NCI-H2081 (cell line): ENCODE results near the gene CXXC4.

Source experiments
- DNase-seq, 2 experiments: peaks; one replicate each; lab custom pipeline; 2025; lab: John Stamatoyannopoulos, UW

Gene CXXC4

DNA sequence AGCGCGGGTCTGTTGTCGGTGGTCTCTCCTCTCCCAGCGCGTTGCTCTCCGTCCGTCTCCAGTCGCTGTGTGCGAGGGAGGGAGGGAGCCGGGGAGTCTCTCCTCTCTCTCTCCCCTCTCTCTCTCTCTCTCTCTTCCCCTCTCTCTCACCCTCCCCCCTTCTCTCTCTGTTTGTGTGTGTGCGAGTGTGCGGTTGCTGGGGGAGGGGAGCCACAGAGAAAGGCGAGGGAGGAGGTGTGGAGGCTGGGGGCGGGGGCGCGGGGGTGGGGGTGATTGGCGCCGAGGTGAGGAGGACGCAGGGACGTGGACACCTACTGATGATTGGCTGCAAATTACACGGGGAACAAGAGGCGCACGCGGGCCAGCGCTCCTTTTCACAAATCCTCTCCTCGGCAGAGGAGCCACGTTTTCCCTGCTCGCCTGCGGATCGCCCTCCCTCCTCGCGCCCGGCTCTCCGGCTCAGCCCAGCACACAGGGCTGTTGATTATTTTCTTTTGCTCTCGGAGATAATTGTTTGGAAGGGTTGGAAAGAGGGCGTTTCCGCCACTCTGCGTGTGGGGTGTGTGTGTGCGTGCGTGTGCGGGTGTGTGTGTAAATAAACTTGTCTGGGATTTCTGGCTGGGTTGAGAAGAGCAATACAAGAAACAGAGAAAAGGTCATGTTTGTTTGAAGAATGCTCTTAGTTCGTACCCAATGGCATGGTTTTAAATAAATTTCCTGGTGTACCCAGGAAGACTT, at the start of gene CXXC4:
Gene CXXC4 (minus strand): TSS at position 73 of the 738 bp plus-strand sequence. CDS start 3,092 bp downstream, outside the sequence.
- peak; percentile 82 to 85 for DNase-seq

DNA sequence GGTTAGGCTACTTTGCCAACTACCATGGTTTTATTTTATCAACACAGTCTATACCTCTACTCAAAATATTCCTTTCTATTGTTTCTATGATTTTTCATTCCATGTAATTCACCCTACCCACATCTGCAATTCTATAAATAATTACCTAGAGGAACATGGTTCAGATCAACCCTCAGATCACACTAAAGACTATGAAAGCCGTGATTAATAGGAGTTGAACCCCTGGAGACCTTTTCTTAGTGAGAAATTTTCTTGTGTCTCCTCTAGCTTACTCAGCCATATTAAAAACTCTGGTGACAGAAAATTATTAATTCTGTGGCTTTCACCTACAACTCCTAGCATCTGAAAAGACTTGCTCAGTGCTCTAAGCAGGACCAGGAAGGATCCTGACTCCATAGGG, 38.5 kb upstream of the CXXC4 start:
- no peak for DNase-seq

DNA sequence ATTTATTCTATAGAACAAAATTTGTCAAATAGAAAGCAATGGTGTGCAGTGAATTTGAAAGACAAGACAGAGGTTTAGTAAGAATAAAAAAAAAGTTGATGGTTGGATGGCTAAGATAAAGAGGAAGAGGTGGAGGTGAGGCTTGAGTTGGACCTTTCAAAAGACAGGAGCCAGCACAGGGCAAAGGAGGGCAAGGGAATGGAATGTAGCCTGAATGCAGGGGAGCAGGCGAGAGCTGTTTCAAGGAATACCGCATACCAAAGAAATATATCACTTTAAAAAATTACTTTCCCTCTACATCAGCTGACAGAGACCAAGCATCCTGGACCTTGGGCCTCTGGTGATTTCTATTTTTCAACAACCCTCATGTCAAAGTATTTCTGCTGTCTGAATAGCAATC, 38.0 kb upstream of the CXXC4 start:
- DNase-seq, result no peak

DNA sequence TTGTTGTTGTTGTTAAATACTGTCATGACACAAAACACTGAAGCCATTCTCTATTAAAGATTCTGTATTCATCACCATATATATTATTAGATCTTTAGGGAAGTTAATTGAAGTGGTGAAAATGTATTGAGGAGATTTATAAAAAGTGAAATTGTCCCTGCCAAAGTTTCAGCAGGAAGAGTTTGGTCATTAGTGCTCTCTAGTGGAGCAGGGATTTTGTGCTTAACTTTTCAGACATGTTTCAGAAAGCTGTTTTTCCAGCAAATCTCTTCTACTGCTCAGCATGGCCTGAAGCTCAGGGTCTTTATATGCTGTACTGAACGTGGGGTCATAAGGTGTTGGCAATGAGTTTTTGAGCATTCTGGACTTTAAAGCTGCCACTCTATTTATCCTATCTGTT, 36.7 kb upstream of the CXXC4 start:
- no peak for DNase-seq

DNA sequence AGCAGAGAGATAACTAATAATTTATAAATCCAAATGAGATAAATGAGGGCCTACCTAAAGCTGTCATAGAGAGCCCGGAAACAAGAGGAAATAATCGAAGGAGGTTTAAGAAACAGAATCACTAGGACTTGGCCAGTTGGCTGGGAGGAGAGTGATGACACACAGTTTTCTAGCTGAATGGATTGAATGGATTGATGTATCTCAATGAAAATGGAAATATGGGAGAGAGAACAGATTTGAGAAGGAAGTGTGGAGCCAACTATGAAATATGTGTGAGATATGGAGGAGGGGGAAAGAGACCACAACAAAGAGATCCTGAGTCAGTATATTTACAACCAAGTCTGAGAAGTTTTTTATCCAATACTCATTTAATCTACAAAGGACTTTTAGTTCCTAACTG, 35.7 kb upstream of the CXXC4 start:
- no peak for DNase-seq

DNA sequence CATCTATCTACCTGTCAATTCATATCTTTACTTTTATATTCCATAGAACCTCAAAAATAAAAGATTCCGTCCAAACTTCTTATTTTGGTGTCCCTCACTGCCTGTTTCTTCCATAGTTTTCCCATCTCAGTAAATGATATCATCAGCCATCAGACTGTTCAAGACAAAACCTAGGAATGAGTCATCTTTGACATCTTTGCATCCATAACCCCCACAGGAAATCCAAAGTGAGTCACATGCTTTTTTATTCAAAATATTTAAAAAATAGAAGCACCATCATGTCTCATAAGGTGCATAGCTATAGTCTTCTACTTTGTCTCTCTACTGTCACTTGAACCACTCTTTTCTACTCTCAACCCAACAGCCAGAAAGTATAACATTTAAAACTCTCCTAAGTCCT, 29.9 kb upstream of the CXXC4 start:
- DNase-seq, result no peak

DNA sequence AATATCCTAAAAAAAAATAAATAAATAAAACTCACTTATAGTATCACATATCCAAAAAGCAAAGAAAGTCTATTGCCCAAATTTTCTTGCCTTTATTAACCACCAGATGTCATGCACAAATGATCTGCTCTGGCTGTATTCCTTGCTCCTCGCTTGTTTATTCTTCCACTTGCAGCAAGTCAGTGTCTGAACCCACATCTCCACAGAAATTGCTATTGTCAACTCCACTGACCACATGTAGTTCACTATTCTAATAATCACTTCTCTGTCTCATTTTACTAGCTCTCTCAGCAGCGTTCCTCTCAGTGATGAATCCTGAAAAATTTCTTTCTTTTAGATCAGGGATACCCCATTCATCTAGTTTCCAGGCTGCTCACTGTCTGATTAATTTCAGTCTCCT, 29.3 kb upstream of the CXXC4 start:
- no peak for DNase-seq

DNA sequence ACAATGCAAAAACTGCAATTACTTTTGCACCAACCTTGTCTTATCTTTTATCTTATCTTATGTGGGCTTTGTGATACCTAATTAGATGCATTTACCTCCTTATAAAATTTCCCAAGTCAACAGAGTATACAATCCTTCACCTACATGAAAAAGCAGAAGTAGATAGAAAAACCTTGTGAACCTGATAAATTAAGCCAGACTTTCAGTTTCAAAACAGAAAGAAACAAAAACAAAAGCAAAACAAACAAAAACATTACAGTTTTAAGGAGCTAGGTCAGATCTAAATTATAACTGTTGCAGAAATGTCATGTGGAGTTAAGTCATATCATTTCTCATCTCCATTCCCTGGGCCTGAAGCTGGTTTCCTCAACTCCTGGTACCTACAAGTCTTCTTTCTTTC, 24.9 kb upstream of the CXXC4 start:
- no peak for DNase-seq

DNA sequence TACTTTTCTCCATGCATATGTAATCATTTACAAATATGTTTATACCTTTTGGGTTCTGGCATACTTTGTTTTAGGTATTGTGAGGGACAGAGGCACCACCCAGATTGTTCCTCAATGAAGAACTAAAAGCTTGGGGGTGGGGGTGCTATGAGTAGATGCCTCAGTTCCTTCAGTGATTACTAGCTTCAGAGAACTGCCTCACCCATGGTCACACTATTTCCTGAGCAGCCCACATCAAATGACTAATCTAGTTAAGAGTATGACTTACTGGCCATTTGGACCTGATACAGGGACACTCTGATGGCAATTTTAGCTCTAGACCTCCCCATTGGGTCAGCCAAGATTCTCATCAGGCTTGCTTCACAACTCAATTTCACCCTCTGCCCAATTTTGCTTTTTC, 22.2 kb upstream of the CXXC4 start:
- no peak for DNase-seq

DNA sequence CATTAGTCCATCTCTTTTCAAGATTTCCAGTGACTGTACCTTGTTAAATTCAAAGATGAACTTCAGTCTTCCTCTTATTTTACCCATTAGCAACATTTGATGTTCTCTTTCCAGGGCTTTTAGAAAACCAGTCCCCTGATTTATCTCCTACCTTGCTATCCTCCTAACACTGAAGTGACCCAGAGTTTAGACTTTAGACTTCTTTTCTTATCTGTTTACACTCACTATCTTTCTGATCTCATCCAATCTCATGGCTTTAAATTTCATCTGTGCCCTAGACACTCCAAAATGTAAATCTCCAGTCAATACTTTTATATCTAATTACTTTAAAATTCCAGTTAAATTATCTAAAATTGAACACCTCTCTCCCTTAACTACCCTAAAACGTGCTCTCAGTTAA, 13.5 kb upstream of the CXXC4 start:
- no peak for DNase-seq

DNA sequence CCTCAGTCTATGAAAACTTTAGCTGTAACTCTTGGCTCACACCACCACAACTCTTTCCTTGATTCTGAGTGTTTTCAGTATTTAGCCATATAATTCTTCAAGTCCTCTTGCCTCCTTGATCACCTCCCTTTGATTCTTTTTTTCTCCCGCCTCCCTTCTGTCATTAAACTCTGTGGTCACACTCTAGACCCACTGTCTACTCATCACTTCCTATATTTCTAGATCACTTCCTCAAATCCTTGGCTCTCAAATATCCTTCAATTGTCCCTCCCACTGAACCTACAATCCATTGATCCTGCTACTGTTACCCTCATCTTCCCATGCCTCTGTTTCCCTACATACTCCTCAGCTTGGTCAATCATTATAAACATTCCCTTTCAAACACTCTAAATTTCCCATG, 12.4 kb upstream of the CXXC4 start:
- no peak for DNase-seq

DNA sequence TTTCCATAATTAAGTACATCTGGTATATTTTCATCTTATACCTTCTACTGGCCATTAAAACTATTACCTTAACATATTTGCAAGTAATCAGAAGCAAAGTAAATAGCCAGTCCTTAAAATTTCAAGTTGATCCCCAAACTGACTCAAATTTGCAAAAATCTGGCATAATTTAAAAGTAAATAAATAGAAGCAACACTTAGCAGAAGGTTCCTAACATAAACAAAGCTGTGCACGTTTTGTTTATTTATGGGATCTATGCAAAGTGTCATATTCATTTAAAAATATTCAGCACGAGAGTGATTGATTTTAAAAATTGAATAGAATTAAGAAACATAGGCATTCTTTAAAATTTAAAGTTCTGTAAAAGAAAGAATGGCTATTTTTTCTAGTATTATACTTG, 9.8 kb upstream of the CXXC4 start:
- DNase-seq, result no peak

DNA sequence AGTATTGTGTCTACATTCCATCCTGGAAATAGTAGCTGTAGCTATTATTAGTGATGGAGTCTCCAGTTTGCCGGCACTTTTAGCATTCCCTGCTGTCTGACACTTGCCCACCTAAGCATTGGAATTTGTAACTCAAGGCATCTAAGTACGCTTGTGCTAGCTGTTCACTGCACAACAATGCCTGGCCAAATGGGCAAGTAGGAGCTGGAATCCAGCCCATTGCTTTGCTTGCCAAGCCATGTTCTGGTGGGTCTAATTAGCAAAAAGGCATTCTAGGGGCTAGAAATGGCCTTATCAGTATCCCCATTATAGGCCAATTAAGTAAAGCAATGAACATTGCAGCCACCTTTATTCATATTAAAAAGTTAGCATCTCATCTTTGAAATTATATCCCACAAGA, 7.8 kb upstream of the CXXC4 start:
- no peak for DNase-seq

DNA sequence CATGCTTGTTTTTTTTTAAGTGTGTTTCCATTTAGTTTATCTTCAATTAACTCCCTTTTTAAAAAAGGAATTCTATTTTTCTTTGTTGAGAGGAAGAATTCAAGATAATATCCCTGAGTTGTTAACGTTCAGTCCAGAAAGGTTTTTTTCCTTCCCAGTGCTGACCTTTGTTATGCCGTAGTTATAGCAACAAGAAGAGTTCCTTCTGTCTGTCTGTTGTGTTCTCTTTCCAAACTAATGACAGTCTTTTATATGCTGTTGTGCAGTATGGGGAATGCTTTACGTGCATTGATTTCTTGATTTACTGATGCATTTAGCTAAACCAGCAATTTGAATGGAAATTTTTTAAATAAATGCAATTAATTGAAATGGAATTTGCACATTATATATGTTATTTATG, 6.6 kb upstream of the CXXC4 start:
- DNase-seq, result peak in 1 of 2 experiments; percentile 40

DNA sequence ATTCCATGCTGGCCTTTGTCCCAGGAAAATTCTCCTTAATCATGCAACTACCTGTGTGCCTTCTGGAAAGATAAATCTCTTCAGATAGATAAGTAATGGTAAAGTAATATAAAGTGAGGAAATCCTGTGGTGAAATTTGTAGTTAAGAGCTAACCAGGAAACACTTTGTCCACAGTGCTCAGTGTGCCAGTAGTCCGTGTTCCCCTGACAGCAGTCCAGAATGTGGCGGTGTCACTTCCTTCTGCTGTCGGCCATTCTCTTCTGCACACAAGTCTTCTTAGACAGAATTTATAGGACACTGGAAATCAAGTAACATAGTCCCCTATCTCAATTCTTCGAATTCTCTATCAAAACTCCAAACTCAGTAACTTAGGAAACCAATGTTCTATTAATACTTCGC, 5.7 kb upstream of the CXXC4 start:
- DNase-seq, result peak in 1 of 2 experiments; percentile 18

DNA sequence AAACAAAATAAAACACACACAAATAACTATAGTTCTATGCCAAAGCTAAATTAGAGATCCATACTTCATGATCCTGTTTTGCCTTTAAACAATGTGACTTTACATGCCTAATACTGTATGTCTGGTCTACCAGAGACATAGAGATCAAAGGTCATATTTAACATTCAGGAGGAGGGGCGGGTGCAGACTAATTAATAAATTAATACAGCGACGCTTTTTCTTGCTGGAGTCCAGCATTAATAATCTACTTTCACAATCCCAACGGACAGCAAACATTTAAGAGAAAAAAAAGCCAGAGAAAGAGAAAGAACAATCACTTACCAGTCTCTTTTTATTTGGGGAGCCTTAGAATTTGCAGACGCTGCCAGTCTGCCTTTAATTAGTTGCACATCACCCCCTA, 509 bp downstream of the CXXC4 start:
- DNase-seq, result no peak

DNA sequence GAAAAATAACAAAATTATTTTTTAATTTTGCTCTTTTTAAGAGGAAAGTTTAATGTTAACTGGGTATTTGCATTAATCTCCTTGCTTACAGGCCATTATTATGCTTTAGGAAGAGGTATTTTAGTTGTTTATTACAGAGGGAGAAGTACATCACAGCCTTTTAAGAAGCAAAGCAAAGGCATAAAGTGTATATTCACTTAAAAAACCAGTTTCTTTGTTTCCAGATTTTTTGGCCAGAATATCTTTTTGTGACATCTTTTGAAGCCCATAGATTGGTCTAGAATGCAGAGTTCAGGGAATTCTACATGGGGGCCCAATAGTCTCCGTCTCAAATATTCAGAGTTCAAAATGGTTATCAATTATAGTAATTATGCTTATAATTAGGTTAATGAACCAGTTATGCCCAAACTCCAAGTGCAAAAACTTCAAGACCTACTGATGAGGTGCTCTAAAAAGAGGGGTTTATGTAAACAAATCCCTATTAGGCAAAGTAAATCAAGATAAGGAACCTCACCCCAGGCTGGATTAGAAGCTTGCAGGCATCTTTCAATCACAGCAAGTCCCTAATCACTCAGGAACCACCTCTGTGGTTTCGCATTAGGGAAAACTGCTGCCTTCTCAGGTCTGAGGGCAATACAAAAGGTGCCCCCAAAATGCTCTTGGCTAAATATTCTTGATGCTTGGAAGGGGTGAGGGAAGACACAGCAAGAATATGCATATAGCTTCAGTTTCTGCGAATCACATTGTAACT, 1.4 kb downstream of the CXXC4 start:
- peak in 1 of 2 experiments; percentile 5 for DNase-seq

DNA sequence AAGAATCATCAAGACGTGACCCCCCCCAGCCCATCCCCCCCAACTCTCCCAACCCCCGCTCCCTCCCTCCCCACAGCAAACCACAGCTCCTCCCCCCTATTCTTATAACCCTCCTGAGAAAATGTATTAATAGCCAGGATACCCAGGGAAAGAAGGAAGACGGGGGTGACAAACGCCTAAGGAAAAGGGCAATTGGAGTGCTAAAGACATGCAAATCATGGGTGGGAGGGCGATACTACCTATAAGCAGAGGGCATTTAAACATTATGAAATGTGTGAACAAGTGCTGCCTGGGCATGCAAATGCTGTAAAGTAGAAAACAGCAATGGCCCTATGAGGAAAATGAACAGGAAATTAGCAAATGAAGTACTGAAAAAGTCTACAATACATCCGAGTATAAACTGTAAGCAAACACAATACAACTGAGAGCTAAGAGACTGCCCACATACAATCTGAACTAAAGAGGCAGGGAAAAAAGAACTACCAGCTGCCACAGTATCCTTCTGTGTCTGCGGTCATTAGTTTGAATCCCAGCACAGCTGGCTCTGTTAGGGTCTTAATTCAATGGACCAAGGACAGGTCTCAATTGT, 2.4 kb downstream of the CXXC4 start:
- peak; percentile 22 to 51 for DNase-seq

DNA sequence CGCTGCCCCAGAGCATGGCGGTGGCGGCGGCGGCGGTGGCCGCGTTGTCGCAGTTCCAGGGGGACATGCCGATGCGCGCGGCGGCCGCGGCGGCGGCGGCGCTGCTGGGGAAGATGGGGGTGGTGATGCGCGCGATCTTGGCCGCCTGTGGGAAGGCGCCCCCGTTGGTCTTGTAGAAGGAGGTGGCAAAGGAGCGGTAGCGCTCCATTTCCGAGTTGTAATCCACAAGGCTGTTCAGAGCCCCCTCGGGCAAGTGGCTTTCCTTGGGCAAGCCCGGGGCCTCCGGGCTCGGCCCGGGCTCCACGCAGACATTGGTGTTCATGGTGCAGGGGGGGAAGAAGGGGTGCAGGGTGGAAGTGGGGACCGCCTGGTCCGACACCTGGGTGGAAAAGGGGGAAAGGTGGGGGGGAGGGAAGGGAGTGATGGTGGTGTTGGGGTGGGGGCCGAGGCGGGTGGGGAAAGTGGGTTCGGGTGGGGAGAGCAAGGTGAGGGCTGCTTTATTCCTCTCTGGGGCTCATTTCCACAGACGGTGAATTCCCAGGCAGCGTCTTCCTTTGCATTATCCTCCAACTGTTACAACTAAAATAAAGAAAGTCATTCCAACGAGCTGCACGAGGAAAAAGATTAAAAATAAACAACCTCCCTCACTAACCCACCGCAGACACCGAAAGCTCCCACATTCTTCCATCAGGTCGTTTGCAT, 3.1 kb downstream of the CXXC4 start:
- peak; percentile 62 to 63 for DNase-seq

DNA sequence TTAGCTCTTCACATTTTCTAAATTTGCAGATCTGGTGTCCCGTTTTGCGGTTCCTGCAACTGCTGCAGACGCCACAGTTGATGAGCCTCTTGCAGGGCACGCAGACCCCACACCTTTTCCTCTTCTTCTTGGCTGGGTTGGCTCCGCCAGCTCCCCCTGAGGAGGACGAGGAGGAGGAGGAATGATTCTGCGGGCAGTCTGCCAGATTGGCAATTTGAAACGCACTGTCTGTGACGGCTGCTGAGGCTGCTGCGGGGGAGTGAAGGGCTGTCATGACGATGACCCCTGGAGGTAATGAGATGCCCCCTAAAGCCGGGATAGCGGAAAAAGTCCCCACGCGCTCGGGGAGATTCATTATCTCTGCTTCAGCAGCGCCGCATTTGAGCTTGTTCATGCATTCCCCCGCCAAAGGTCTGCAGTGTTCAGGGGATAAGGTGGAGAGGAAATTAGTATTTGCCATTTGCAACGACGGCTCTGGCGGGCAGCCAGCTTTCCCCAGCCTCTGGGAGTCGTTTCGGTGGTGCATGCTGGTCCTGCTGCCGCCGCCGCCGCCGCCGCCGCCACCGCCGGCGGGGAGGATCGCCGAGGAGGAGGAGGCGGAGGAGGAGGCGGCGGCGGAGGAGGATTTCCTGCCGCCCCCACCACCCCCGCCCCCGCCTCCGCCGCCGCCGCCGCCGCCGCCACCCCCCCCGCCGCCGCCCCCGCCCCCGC, 3.8 kb downstream of the CXXC4 start:
- peak; percentile 74 to 86 for DNase-seq

DNA sequence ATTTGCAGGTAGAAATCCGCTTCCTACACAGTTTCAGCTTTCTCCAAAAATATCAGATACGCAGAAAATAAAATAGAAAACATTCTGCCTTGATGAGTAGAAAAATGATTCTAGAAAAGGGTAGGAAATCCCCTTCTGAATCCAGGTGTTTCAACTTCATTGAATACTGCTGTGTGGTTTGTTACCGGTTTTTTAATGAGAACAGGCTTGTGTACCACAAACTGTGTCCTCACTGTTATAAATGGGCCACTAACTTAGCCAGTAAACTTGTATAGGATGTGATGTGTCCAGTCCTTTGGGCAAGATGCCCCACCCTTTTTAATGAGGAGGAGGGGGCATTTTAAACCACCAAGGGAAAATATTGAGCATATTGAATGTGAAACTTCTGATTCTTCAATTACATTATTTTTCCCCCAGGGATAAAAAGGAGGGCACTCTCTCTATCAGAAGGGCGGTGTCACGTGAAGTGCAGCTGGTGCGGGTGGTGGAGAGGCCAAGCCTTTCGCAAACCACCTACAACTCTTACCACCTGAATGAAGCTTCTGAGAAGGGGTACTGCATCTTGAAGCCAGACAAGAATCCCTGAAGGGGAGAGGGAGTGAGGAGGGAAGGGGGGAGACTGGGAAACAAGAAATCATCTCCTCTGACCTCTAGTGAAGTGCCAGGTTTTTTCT, 4.5 kb downstream of the CXXC4 start:
- peak in 1 of 2 experiments; percentile 59 for DNase-seq
